Gastroesophageal sphincter (tissue), 4 donors: ENCODE data around the gene ENKD1. TPM values are rescaled to one million over a fixed set of nuclear protein-coding genes. Genes with fewer than 3 reads are reported as not detected.

Experiments used
- ATAC-seq: fragments of 150-250 bp; one replicate; pipeline ENCODE4 v1.9.1; 2016; ENCODE audit warnings: mild to moderate bottlenecking, moderate library complexity
- H3K27ac ChIP-seq, 4 donors: fragments of 200-600 bp; sonication (generic) in 3 of 4; 1 replicate in 3 of 4; 2 replicates in 1 of 4; pipeline ENCODE4 v1.5.1; 2016 to 2019
- H3K27me3 ChIP-seq: fragments of 200-600 bp; sonication (generic); one replicate; pipeline ENCODE4 v1.5.1; 2019
- H3K36me3 ChIP-seq, 2 donors: fragments of 200-600 bp; sonication (generic); one replicate each; pipeline ENCODE4 v1.5.1; 2019; ENCODE audit warnings: control low read depth in 1 of 2
- H3K4me1 ChIP-seq, 3 donors: fragments of 200-600 bp; sonication (generic); 1 replicate in 2 of 3; 2 replicates in 1 of 3; pipeline ENCODE4 v1.5.1; 2016 to 2019; ENCODE audit warnings: control low read depth in 2 of 3
- H3K4me3 ChIP-seq, 2 donors: fragments of 200-600 bp; sonication (generic); one replicate each; pipeline ENCODE4 v1.5.1; 2019; ENCODE audit warnings: mild to moderate bottlenecking in 1 of 2, moderate library complexity in 1 of 2
- H3K9me3 ChIP-seq, 3 donors: fragments of 200-600 bp; sonication (generic); one replicate each; pipeline ENCODE4 v1.5.1; 2017 to 2019; ENCODE audit warnings: control low read depth in 2 of 3
- EP300 ChIP-seq: sonication (generic); formaldehyde crosslinking; IDR thresholded peaks from one replicate; pipeline ENCODE4 v1.6.1; 2017; ENCODE audit warnings: antibody characterized with exemption, mild to moderate bottlenecking
- POLR2A ChIP-seq, 2 donors: fragments of 450-650 bp; IDR thresholded peaks; one replicate each; pipeline ENCODE4 v1.6.1; 2017; ENCODE audit warnings: antibody characterized with exemption in 2 of 2, mild to moderate bottlenecking in 2 of 2, moderate library complexity in 1 of 2
- POLR2AphosphoS5 ChIP-seq: sonication (generic); formaldehyde crosslinking; IDR thresholded peaks from one replicate; pipeline ENCODE4 v1.6.1; 2017; ENCODE audit warnings: antibody characterized with exemption
- WGBS, 2 donors: methylation state at CpG; one replicate each; pipeline ENCODE4 v1.1.5; 2018; ENCODE audit warnings: low coverage in 1 of 2; 5-methylcytosine and 5-hydroxymethylcytosine counted together
- total RNA-seq, 4 donors: library from RNA; depleted of rRNA; stranded (reverse); fragments of >200 nt; gene quantifications; one replicate each; pipeline ENCODE4 v1.1.0, GENCODE V29; 2016
- TF ChIP-seq, protein P1 (sequence below), 4 experiments: fragments of 200-600 bp in 2 of 4; fragments of 450-650 bp in 2 of 4; sonication (generic) in 1 of 4; IDR thresholded peaks; one replicate each; pipeline ENCODE4 v1.5.1; 2017 to 2019; ENCODE audit warnings: antibody characterized with exemption in 4 of 4, mild to moderate bottlenecking in 2 of 4, moderate library complexity in 2 of 4

ENKD1 gene
- total RNA-seq, 4 donors from 2014 or later = 23.0 to 33.2 (median 28.9) TPM

GRCh38 chr16:67704110-67704509 is 37.6 kb upstream of the ENKD1 start:
- Histone ChIP-seq H3K27me3 (no peaks in the 10 kb centered on the region), H3K27ac (no peak overlapping the region), H3K36me3 (peaks cover 0 to 8% of the 10 kb centered on the region in 2 donors), H3K4me3 (no peak overlapping the region), H3K4me1 (no peaks in the 10 kb centered on the region), H3K9me3 (peaks cover 0 to 6% (median 0%) of the 10 kb centered on the region in 3 donors)
- WGBS, 2 donors = 92 to 93% methylated on average over 5 of the region's 5 CpGs
- TF ChIP-seq, protein P1, sequence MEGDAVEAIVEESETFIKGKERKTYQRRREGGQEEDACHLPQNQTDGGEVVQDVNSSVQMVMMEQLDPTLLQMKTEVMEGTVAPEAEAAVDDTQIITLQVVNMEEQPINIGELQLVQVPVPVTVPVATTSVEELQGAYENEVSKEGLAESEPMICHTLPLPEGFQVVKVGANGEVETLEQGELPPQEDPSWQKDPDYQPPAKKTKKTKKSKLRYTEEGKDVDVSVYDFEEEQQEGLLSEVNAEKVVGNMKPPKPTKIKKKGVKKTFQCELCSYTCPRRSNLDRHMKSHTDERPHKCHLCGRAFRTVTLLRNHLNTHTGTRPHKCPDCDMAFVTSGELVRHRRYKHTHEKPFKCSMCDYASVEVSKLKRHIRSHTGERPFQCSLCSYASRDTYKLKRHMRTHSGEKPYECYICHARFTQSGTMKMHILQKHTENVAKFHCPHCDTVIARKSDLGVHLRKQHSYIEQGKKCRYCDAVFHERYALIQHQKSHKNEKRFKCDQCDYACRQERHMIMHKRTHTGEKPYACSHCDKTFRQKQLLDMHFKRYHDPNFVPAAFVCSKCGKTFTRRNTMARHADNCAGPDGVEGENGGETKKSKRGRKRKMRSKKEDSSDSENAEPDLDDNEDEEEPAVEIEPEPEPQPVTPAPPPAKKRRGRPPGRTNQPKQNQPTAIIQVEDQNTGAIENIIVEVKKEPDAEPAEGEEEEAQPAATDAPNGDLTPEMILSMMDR (IDR thresholded peaks at IDR 0.05) = no peak
- no peak for TF ChIP-seq POLR2AphosphoS5
- TF ChIP-seq EP300 = no peak
- TF ChIP-seq POLR2A (IDR thresholded peaks at IDR 0.05) = no peak
- ATAC-seq = no peak

DNA sequence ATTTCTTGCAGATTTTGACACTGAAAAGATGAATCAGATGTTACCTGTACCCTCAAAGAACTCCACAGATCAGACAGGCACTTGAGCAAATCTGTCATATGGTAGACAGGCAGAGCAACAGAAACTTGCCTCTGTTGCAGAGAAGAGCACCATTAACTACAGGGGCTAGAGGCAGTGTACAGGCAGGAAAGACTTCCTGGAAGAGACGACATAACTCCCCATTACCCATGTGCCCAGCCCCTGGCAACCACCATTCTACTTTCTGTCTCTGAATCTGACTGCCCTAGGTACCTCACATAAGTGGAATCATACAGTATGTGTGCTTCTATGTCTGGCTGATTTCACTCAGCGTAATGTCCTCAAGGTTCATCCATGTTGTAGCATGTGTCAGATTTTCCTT is 37.1 kb upstream of the ENKD1 start:
- Histone ChIP-seq H3K36me3 (peaks cover 0 to 11% of the 10 kb centered on the region in 2 donors), H3K9me3 (peaks cover 0 to 8% (median 0%) of the 10 kb centered on the region in 3 donors), H3K4me3 (no peak overlapping the region), H3K27ac (no peak overlapping the region), H3K27me3 (no peaks in the 10 kb centered on the region), H3K4me1 (no peaks in the 10 kb centered on the region)
- no peak for ATAC-seq
- WGBS, 2 donors = 61 to 92% methylated on average over 1 to 2 of the region's 2 CpGs
- TF ChIP-seq, protein P1 (IDR thresholded peaks at IDR 0.05) = no peak
- no peak for TF ChIP-seq POLR2A (IDR thresholded peaks at IDR 0.05)
- TF ChIP-seq POLR2AphosphoS5 = no peak
- no peak for TF ChIP-seq EP300

GRCh38 chr16:67702130-67702529 is 35.6 kb upstream of the ENKD1 start:
- WGBS, 2 donors = 81 to 100% methylated on average over 1 to 4 of the region's 4 CpGs
- H3K36me3 ChIP-seq = peaks cover 0 to 22% of the 10 kb centered on the region in 2 donors

DNA sequence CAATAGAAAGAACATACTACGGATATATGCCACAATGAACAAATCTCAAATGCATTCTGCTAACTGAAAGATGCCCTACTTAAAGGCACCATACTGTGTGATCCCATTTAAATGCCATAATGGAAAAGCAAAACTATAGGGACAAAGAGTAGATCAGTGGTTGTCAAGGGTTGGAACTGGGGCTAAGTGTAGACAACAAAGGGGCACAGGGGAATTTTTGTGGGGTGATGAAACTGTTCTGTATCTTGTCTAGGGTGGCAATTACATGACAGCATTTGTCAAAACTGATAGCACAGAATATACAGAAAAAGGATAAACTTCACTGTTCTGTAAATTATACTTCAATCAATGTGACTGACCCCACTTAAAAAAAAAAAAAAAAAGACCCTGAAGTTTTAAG is 34.9 kb upstream of the ENKD1 start:
- no peak for TF ChIP-seq POLR2AphosphoS5
- TF ChIP-seq POLR2A (IDR thresholded peaks at IDR 0.05) = no peak
- TF ChIP-seq EP300 = no peak
- TF ChIP-seq, protein P1 (IDR thresholded peaks at IDR 0.05) = no peak
- Histone ChIP-seq H3K4me1 (no peaks in the 10 kb centered on the region), H3K9me3 (peaks cover 0 to 8% (median 0%) of the 10 kb centered on the region in 3 donors), H3K4me3 (no peak overlapping the region), H3K27ac (no peak overlapping the region), H3K36me3 (peaks cover 0 to 22% of the 10 kb centered on the region in 2 donors), H3K27me3 (no peaks in the 10 kb centered on the region)
- no peak for ATAC-seq
- WGBS, 2 donors = 75 to 79% methylated on average over 1 of the region's 1 CpG

More at GRCh38 chr16:67702130-67702529, 35.6 kb upstream of the ENKD1 start:
- Histone ChIP-seq H3K4me1 (no peaks in the 10 kb centered on the region), H3K9me3 (peaks cover 0 to 8% (median 0%) of the 10 kb centered on the region in 3 donors), H3K27me3 (no peaks in the 10 kb centered on the region), H3K27ac (no peak overlapping the region), H3K4me3 (no peak overlapping the region)
- ATAC-seq = no peak
- TF ChIP-seq EP300 (no peak), POLR2A (IDR thresholded peaks at IDR 0.05) (no peak), POLR2AphosphoS5 (no peak)
- TF ChIP-seq, protein P1 (IDR thresholded peaks at IDR 0.05) = no peak

DNA sequence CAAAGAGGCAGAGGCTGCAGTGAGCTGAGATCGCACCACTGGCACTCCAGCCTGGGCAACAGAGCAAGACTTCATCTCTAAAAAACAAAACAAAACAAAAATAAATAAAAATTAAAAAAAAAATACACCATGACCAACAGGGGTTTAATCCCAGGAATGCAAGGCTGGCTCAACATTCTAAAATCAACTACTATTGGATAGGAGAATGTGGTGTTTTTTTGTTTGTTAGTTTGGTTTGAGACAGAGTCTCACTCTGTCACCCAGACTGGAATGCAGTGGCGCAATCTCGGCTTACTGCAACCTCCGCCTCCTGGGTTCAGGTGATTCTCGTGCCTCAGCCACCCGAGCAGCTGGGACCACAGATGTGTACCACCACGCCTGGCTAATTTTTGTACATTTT is 32.7 kb upstream of the ENKD1 start:
- no peak for ATAC-seq
- TF ChIP-seq EP300 = no peak
- TF ChIP-seq, protein P1 (IDR thresholded peaks at IDR 0.05) = no peak
- TF ChIP-seq POLR2A (IDR thresholded peaks at IDR 0.05) = no peak
- TF ChIP-seq POLR2AphosphoS5 = no peak
- Histone ChIP-seq H3K36me3 (peaks cover 0 to 22% of the 10 kb centered on the region in 2 donors), H3K9me3 (peaks cover 0 to 8% (median 0%) of the 10 kb centered on the region in 3 donors), H3K4me1 (no peaks in the 10 kb centered on the region), H3K27me3 (no peaks in the 10 kb centered on the region), H3K4me3 (no peak overlapping the region), H3K27ac (no peak overlapping the region)
- 92 to 100% methylated on average over 6 of the region's 7 CpGs for WGBS, 2 donors
